Calu3 (cell line): ENCODE results near the gene HYDIN. TPM values are rescaled to one million over a fixed set of nuclear protein-coding genes. Genes with fewer than 3 reads are reported as not detected.
"Not testable (repeated sequence)": the region's sequence is repeated elsewhere in the genome, so short reads cannot be mapped to it uniquely, and the experiment has no call there.

Source experiments
- BruUV-seq: library from RNA; stranded (reverse); fragments of 400-500 nt; replicated peaks from 2 replicates; lab custom pipeline; 2021; lab: Mats Ljungman, UMichigan
- CTCF ChIA-PET: fragments of 300-600 bp; sonication (Branson Sonifier 250); formaldehyde crosslinking; loops from one replicate; lab custom pipeline; 2022; ENCODE audit warnings: antibody characterized with exemption; lab: Charles Lee
- DNase-seq: peaks from one replicate; pipeline ENCODE4 v3.0.0; 2022
- H3K27ac Mint-ChIP-seq: one replicate; pipeline ENCODE4 v1.8.0; 2022; ENCODE audit warnings: mixed read lengths; ENCODE audit not compliant: unreplicated experiment
- H3K27me3 Mint-ChIP-seq: one replicate; pipeline ENCODE4 v1.8.0; 2022; ENCODE audit warnings: mixed read lengths; ENCODE audit not compliant: unreplicated experiment
- H3K36me3 Mint-ChIP-seq: one replicate; pipeline ENCODE4 v1.8.0; 2022; ENCODE audit warnings: mild to moderate bottlenecking, moderate library complexity, mixed read lengths; ENCODE audit not compliant: insufficient read depth, unreplicated experiment
- H3K4me1 Mint-ChIP-seq: one replicate; pipeline ENCODE4 v1.8.0; 2022; ENCODE audit warnings: mild to moderate bottlenecking, low read depth, mixed read lengths; ENCODE audit not compliant: unreplicated experiment
- H3K4me3 Mint-ChIP-seq: one replicate; pipeline ENCODE4 v1.8.0; 2022; ENCODE audit warnings: mild to moderate bottlenecking, low read depth, moderate library complexity, mixed read lengths; ENCODE audit not compliant: unreplicated experiment
- H3K9me3 Mint-ChIP-seq: one replicate; pipeline ENCODE4 v1.8.0; 2022; ENCODE audit warnings: low read depth, mixed read lengths; ENCODE audit not compliant: unreplicated experiment
- intact Hi-C: fragments of 100-400 bp; cut with micrococcal nuclease; formaldehyde crosslinking; loops from one replicate; pipeline ENCODE4 v1.10.0; 2022; ENCODE audit not compliant: unreplicated experiment
- total RNA-seq: library from RNA; stranded (reverse); gene quantifications from 2 replicates; pipeline ENCODE4 v1.2.3, GENCODE V29; 2022

Gene HYDIN
- total RNA-seq, 1 experiment from 2014 or later, result 2.9 TPM

GRCh38 chr16:71153329-71153728 lies 77.2 kb downstream of the HYDIN start:
- not testable (repeated sequence) for H3K27ac Mint-ChIP-seq

DNA sequence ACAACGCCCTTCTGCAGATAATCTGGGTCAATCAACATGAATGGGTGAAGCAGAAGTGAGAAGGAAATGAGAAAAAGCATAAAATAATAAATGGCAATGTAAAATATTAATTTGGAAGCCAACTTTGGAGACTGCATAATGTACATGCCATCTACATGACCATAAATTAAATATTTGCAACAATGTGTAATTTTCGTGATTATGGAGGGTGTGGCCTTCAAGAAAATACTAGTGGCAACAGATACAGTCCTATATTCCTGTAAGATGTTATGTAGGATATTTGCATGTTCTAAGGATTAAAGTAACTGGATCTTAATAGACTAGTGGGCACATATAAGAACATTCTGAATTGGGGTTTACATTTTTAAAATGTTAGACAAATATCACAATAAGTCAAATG lies 78.9 kb downstream of the HYDIN start:
- H3K4me3 Mint-ChIP-seq, H3K27ac Mint-ChIP-seq, H3K36me3 Mint-ChIP-seq, DNase-seq, H3K9me3 Mint-ChIP-seq, CTCF ChIA-PET, intact Hi-C loops, H3K4me1 Mint-ChIP-seq, H3K27me3 Mint-ChIP-seq, BruUV-seq: not testable (repeated sequence)

More at GRCh38 chr16:71153329-71153728, 77.2 kb downstream of the HYDIN start:
- H3K4me1 Mint-ChIP-seq, H3K9me3 Mint-ChIP-seq, H3K36me3 Mint-ChIP-seq, H3K4me3 Mint-ChIP-seq, CTCF ChIA-PET, intact Hi-C loops, BruUV-seq, DNase-seq, H3K27me3 Mint-ChIP-seq: not testable (repeated sequence)

DNA sequence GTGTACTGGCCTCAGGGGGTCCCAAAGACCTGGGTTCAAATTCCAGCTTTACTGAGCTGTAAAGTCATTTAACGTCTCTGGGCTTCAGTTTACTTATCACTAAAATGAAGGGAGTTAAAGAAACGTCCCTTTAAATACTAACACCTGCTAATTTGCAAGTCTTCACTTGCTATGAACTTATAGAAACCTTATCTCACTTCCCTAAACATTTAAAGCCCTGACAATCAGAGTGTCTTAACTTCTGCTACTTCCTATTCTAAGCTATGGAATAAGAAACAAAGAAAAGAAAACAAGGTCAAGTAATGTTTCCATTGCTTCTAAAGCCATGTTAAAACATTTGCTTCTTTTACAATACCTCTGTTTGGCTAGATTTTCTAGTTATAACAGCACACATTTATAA lies 87.3 kb downstream of the HYDIN start:
- BruUV-seq, H3K4me1 Mint-ChIP-seq, H3K36me3 Mint-ChIP-seq, H3K27ac Mint-ChIP-seq, H3K27me3 Mint-ChIP-seq, DNase-seq, intact Hi-C loops, H3K4me3 Mint-ChIP-seq, CTCF ChIA-PET, H3K9me3 Mint-ChIP-seq: not testable (repeated sequence)

- CTCF ChIA-PET, H3K4me3 Mint-ChIP-seq, BruUV-seq, H3K4me1 Mint-ChIP-seq, H3K36me3 Mint-ChIP-seq, intact Hi-C loops, DNase-seq, H3K27ac Mint-ChIP-seq, H3K9me3 Mint-ChIP-seq, H3K27me3 Mint-ChIP-seq: not testable (repeated sequence)
Measured at GRCh38 chr16:71110565-71110964, 120.0 kb downstream of the HYDIN start.

GRCh38 chr16:71109656-71110208 lies 120.8 kb downstream of the HYDIN start:
- H3K9me3 Mint-ChIP-seq, intact Hi-C loops, H3K4me3 Mint-ChIP-seq, CTCF ChIA-PET, H3K4me1 Mint-ChIP-seq, H3K27ac Mint-ChIP-seq, H3K36me3 Mint-ChIP-seq, BruUV-seq, DNase-seq, H3K27me3 Mint-ChIP-seq: not testable (repeated sequence)

DNA sequence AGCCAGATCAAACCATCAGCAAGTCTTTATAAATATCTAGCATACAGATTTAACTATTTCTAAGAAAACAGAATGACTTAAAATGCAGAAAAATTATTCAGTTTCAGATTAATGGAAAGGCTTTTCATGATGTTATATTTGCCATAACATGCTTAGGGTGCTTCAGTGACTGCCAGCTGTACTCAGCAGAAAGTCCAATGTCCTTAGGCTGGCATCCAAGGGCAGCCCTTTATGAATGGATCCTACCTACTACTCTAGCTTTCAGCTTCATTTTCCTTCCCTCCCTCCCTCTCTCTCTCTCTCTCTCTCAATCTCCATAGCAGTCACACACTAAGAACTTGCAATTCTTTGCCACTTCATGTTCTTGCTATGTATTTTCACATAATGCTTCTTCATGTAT lies 124.6 kb downstream of the HYDIN start:
- H3K36me3 Mint-ChIP-seq, BruUV-seq, CTCF ChIA-PET: not testable (repeated sequence)

DNA sequence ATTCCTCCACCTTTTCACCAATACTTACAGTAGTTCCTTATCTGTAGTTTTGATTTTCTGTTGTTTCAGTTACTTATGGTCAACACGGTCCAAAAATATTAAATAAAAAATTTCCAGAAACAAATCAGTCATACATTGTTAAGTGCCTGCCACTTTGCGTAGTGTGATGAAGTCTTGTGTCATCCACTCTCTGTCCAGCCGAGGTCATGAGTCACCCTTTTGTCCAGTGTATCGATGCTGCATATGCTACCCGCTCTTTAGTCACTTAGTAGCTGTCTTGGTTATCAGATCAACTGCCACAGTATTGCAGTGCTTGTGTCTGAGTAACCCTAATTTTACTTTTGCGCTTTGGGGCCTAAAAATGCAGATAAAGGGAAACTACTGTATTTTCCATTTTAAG lies 146.9 kb downstream of the HYDIN start:
- intact Hi-C loops, CTCF ChIA-PET, H3K9me3 Mint-ChIP-seq, H3K27me3 Mint-ChIP-seq, H3K27ac Mint-ChIP-seq, H3K4me3 Mint-ChIP-seq, DNase-seq, BruUV-seq, H3K4me1 Mint-ChIP-seq, H3K36me3 Mint-ChIP-seq: not testable (repeated sequence)

More for the DNA sequence above, 124.6 kb downstream of the HYDIN start:
- intact Hi-C loops, H3K4me3 Mint-ChIP-seq, H3K4me1 Mint-ChIP-seq, H3K27me3 Mint-ChIP-seq, H3K27ac Mint-ChIP-seq, DNase-seq, H3K9me3 Mint-ChIP-seq: not testable (repeated sequence)

DNA sequence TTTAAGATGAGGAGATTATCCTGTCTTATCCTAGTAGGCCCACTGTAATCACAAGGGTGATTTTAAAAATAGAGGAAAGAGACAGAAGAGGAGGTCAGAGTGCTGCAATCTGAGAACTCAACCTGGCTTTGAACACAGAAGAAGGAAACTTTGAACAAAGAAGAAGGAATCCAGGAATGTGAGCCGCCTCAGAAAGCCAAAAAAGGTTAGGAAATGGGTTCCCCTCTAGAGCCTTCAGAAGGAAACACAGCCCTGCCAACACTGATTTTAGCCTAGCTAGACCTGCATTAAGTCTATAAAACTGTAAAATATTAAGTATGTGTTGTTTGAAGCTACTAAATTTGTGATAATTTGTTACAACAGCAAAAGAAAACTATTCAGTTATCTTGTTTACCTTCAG lies 149.7 kb downstream of the HYDIN start:
- H3K27ac Mint-ChIP-seq, H3K4me1 Mint-ChIP-seq, H3K9me3 Mint-ChIP-seq, BruUV-seq, H3K27me3 Mint-ChIP-seq, CTCF ChIA-PET, H3K36me3 Mint-ChIP-seq, H3K4me3 Mint-ChIP-seq, DNase-seq, intact Hi-C loops: not testable (repeated sequence)

DNA sequence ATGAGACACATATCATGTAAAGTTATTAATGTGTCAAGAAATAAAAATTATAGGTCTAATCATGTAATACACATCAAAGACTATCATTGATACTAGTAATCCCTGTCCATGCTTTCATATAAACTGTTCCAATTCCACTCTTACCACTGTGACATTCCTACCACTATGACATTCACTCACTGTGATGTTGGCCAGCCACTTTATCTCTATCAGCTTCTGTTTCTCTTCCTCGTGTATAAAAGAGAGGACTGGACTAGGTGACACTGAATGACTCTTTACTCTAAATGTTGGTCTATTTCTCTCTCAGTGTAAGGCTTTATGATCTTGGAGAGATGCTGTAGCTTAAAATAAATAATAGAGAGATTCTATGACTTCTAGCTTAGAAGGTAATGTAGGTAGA lies 150.3 kb downstream of the HYDIN start:
- BruUV-seq, H3K9me3 Mint-ChIP-seq, H3K4me1 Mint-ChIP-seq, H3K36me3 Mint-ChIP-seq, CTCF ChIA-PET, H3K27me3 Mint-ChIP-seq, H3K27ac Mint-ChIP-seq, DNase-seq, H3K4me3 Mint-ChIP-seq, intact Hi-C loops: not testable (repeated sequence)

DNA sequence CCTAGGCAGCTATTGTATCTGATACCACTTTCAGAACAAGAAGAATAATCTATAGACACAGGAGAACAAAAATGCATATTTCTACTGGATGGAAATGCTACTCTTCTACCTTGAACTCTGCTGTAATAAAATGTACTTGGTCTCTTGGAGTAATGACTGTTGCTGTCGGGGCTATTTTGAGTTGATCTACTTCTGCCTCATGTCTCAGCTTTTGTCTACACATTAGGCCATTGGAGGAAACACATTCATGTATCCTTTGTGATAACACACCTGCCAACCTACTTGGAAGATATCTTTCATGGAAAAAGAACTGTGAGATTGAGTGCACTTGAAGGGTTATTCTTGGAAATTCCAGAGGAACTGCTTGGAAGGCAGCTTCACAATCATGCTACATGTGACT lies 159.9 kb downstream of the HYDIN start:
- H3K4me3 Mint-ChIP-seq, H3K4me1 Mint-ChIP-seq, H3K27me3 Mint-ChIP-seq, CTCF ChIA-PET, H3K36me3 Mint-ChIP-seq, intact Hi-C loops, DNase-seq, H3K27ac Mint-ChIP-seq, H3K9me3 Mint-ChIP-seq, BruUV-seq: not testable (repeated sequence)
